WTC11 (cell line): ENCODE data around the gene RAX2. TPM values are rescaled to one million over a fixed set of nuclear protein-coding genes. Genes with fewer than 3 reads are reported as not detected.

ENCODE experiments used
- ATAC-seq: fragments of 200-7000 bp; cut with Tn5 transposase; 2 replicates; pipeline ENCODE4 v1.10.0; 2021; ENCODE audit warnings: mild to moderate bottlenecking, moderate library complexity
- CTCF ChIA-PET: fragments of 300-600 bp; sonication (Branson Sonifier 250); formaldehyde crosslinking; loops from one replicate; lab custom pipeline; 2021; ENCODE audit warnings: antibody characterized with exemption; lab: Charles Lee
- POLR2A ChIA-PET: fragments of 350-600 bp; sonication (Branson Sonifier 250); formaldehyde crosslinking; loops from one replicate; lab custom pipeline; 2021; ENCODE audit warnings: antibody characterized with exemption; lab: Charles Lee
- DNase-seq: peaks from one replicate; pipeline ENCODE4 v3.0.0; 2021; ENCODE audit warnings: low spot score
- H3K27ac Mint-ChIP-seq: 2 replicates; pipeline ENCODE4 v1.8.0; 2021; ENCODE audit warnings: mixed read lengths
- H3K27me3 Mint-ChIP-seq: 2 replicates; pipeline ENCODE4 v1.8.0; 2021; ENCODE audit warnings: low read depth, mild to moderate bottlenecking, moderate library complexity, mixed read lengths
- H3K36me3 Mint-ChIP-seq: 2 replicates; pipeline ENCODE4 v1.8.0; 2021; ENCODE audit warnings: mixed read lengths
- H3K4me1 Mint-ChIP-seq: 2 replicates; pipeline ENCODE4 v1.8.0; 2022; ENCODE audit warnings: mixed read lengths
- H3K4me3 Mint-ChIP-seq: 2 replicates; pipeline ENCODE4 v1.8.0; 2021; ENCODE audit warnings: mild to moderate bottlenecking, moderate library complexity, mixed read lengths
- H3K9me3 Mint-ChIP-seq: 2 replicates; pipeline ENCODE4 v1.8.0; 2021; ENCODE audit warnings: mixed read lengths
- GTF2I ChIP-seq: fragments of 250-450 bp; sonication (Bioruptor Pico); conservative IDR thresholded peaks from 2 replicates; pipeline ENCODE4 v1.4.0; 2021; ENCODE audit warnings: mild to moderate bottlenecking
- TEAD1 ChIP-seq: sonication (generic); formaldehyde crosslinking; IDR thresholded peaks from 2 replicates; pipeline ENCODE4 v1.8.0; 2022; ENCODE audit warnings: mild to moderate bottlenecking, missing genetic modification reagents
- total RNA-seq: library from RNA; stranded (reverse); gene quantifications from 3 replicates; pipeline ENCODE4 v1.2.3, GENCODE V29; 2021

RAX2 gene
- total RNA-seq, 1 experiment from 2014 or later, result 0.09 TPM

DNA sequence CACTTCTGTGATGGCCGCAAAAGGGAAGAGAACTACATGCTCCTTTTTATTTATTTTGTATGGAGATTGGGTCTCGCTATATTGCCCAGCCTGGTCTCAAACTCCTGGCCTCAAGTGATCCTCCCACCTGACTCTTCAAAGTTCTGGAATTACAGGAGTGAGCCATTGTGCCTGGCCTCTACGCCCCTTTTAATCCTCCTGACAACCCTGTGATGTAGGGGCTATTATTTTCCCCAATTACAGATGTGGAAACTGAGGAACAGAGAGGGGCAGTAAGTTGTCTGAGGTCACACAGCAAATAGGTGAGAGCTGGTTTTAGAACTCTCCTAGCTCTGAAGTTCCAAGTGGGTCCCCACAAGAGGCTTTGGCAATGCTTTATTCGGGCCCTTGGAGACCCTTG lies 52.2 kb downstream of the RAX2 start:
- no peaks in the 10 kb centered on the region for H3K27me3 Mint-ChIP-seq
- no peak overlapping the region for H3K4me3 Mint-ChIP-seq
- no peak for TF ChIP-seq TEAD1 (CRISPR knock-in tag)
- 0 out of 2 replicates have a peak, but pooled peaks have one; percentile 52 for TF ChIP-seq GTF2I (CRISPR knock-in tag)
- H3K27ac Mint-ChIP-seq, result no peak overlapping the region
- DNase-seq (no peak), ATAC-seq (no peak)
- POLR2A ChIA-PET, result interaction anchor here (0.6 to 1.0 kb wide), 2 partner anchors 8 to 10 kb away, joined by 4 to 11 read pairs; no protein-coding TSS in a partner anchor
- CTCF ChIA-PET, result interaction anchor here (1.0 to 6.9 kb wide), 3 partner anchors 11 to 66 kb away, joined by 3 to 65 read pairs (median 7); partner anchors contain the start of gene TJP3
- H3K9me3 Mint-ChIP-seq, result no peaks in the 10 kb centered on the region
- no peaks in the 10 kb centered on the region for H3K36me3 Mint-ChIP-seq
- peaks cover 9% of the 10 kb centered on the region for H3K4me1 Mint-ChIP-seq

Other genes with a start within 250 kb of the RAX2 start
- gene TEKTIP1, start 233.1 kb downstream of the RAX2 start, total RNA-seq, result 3.3 to 6.3 TPM (median 4.7 TPM) in 3 replicates
- gene MFSD12, start 214.6 kb downstream of the RAX2 start, total RNA-seq, result 59.9 to 75.4 TPM (median 71.0 TPM) in 3 replicates
- 115 to 132 TPM (median 121 TPM) in 3 replicates for gene HMG20B, start 199.3 kb downstream of the RAX2 start, total RNA-seq
- 1.0 to 2.3 TPM (median 1.6 TPM) in 3 replicates for gene GIPC3, start 186.8 kb downstream of the RAX2 start, total RNA-seq
- 1.0 to 1.4 TPM (median 1.3 TPM) in 3 replicates for gene TBXA2R, start 165.4 kb downstream of the RAX2 start, total RNA-seq
- gene CACTIN, start 145.4 kb downstream of the RAX2 start, total RNA-seq, result 39.3 to 43.0 TPM (median 42.2 TPM) in 3 replicates
- 34.0 to 36.2 TPM (median 36.0 TPM) in 3 replicates for gene PIP5K1C, start 71.8 kb downstream of the RAX2 start, total RNA-seq
- gene TJP3, start 63.8 kb downstream of the RAX2 start, total RNA-seq, result 36.2 to 44.0 TPM (median 39.7 TPM) in 3 replicates
- 27.5 to 29.6 TPM (median 28.1 TPM) in 3 replicates for gene APBA3, start 10.5 kb downstream of the RAX2 start, total RNA-seq
- gene MRPL54, start 9.5 kb downstream of the RAX2 start, total RNA-seq, result 60.9 to 65.3 TPM (median 62.3 TPM) in 3 replicates
- 26.1 to 29.0 TPM (median 28.3 TPM) in 3 replicates for gene MATK, start 14.2 kb upstream of the RAX2 start, total RNA-seq
- gene ZFR2, start 96.8 kb upstream of the RAX2 start, total RNA-seq, result 17.5 to 25.5 TPM (median 22.6 TPM) in 3 replicates
- 21.1 to 23.5 TPM (median 21.3 TPM) in 3 replicates for gene ATCAY, start 108.5 kb upstream of the RAX2 start, total RNA-seq
- gene NMRK2, start 160.8 kb upstream of the RAX2 start, total RNA-seq, result 50.4 to 61.9 TPM (median 51.1 TPM) in 3 replicates
- 61.5 to 73.5 TPM (median 68.4 TPM) in 3 replicates for gene DAPK3, start 198.9 kb upstream of the RAX2 start, total RNA-seq
- gene EEF2, start 213.2 kb upstream of the RAX2 start, total RNA-seq, result 3,572 to 3,864 TPM (median 3,852 TPM) in 3 replicates
- gene PIAS4, start 235.5 kb upstream of the RAX2 start, total RNA-seq, result 45.5 to 46.0 TPM (median 45.9 TPM) in 3 replicates